ENCODE data around the gene ZNF701. TPM values are rescaled to one million over a fixed set of nuclear protein-coding genes. Genes with fewer than 3 reads are reported as not detected.

Gene ZNF701
- total RNA-seq, 1 experiment from 2014 or later, result 40.3 TPM

GRCh38 chr19:52603558-52604207, 33.6 kb downstream of the ZNF701 start (continued):
- TF ChIP-seq, protein P1, sequence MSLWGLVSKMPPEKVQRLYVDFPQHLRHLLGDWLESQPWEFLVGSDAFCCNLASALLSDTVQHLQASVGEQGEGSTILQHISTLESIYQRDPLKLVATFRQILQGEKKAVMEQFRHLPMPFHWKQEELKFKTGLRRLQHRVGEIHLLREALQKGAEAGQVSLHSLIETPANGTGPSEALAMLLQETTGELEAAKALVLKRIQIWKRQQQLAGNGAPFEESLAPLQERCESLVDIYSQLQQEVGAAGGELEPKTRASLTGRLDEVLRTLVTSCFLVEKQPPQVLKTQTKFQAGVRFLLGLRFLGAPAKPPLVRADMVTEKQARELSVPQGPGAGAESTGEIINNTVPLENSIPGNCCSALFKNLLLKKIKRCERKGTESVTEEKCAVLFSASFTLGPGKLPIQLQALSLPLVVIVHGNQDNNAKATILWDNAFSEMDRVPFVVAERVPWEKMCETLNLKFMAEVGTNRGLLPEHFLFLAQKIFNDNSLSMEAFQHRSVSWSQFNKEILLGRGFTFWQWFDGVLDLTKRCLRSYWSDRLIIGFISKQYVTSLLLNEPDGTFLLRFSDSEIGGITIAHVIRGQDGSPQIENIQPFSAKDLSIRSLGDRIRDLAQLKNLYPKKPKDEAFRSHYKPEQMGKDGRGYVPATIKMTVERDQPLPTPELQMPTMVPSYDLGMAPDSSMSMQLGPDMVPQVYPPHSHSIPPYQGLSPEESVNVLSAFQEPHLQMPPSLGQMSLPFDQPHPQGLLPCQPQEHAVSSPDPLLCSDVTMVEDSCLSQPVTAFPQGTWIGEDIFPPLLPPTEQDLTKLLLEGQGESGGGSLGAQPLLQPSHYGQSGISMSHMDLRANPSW (CRISPR knock-in tag; conservative IDR thresholded peaks at IDR 0.05; ENCODE audit: low read depth), result no peak
- no peak for TF ChIP-seq ZNF219 (CRISPR knock-in tag; IDR thresholded peaks at IDR 0.05; ENCODE audit: borderline replicate concordance)

GRCh38 chr19:52613299-52613906, 43.3 kb downstream of the ZNF701 start:
- no peak overlapping the region for H3K27ac Mint-ChIP-seq
- TF ChIP-seq FOXP4 (CRISPR knock-in tag; IDR thresholded peaks at IDR 0.05) (no peak), HMGXB4 (CRISPR knock-in tag; IDR thresholded peaks at IDR 0.05) (no peak), FOXP1 (CRISPR knock-in tag; IDR thresholded peaks at IDR 0.05; ENCODE audit: borderline replicate concordance) (no peak), NR3C1 (CRISPR knock-in tag; conservative IDR thresholded peaks at IDR 0.05; ENCODE audit: low read depth) (no peak), RORB (CRISPR knock-in tag; IDR thresholded peaks at IDR 0.05) (no peak), RELA (CRISPR knock-in tag; IDR thresholded peaks at IDR 0.05; ENCODE audit: borderline replicate concordance) (no peak), SMAD4 (CRISPR knock-in tag; IDR thresholded peaks at IDR 0.05) (no peak), FOXJ3 (CRISPR knock-in tag; IDR thresholded peaks at IDR 0.05; ENCODE audit: borderline replicate concordance) (no peak), GABPB1 (CRISPR knock-in tag; IDR thresholded peaks at IDR 0.05) (no peak), GTF2I (CRISPR knock-in tag; conservative IDR thresholded peaks at IDR 0.05) (no peak), JUN (CRISPR knock-in tag; IDR thresholded peaks at IDR 0.05) (no peak), ZNF281 (CRISPR knock-in tag; IDR thresholded peaks at IDR 0.05) (no peak)
- TF ChIP-seq, protein P2, sequence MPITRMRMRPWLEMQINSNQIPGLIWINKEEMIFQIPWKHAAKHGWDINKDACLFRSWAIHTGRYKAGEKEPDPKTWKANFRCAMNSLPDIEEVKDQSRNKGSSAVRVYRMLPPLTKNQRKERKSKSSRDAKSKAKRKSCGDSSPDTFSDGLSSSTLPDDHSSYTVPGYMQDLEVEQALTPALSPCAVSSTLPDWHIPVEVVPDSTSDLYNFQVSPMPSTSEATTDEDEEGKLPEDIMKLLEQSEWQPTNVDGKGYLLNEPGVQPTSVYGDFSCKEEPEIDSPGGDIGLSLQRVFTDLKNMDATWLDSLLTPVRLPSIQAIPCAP (CRISPR knock-in tag; IDR thresholded peaks at IDR 0.05), result no peak
- TF ChIP-seq, protein P3, sequence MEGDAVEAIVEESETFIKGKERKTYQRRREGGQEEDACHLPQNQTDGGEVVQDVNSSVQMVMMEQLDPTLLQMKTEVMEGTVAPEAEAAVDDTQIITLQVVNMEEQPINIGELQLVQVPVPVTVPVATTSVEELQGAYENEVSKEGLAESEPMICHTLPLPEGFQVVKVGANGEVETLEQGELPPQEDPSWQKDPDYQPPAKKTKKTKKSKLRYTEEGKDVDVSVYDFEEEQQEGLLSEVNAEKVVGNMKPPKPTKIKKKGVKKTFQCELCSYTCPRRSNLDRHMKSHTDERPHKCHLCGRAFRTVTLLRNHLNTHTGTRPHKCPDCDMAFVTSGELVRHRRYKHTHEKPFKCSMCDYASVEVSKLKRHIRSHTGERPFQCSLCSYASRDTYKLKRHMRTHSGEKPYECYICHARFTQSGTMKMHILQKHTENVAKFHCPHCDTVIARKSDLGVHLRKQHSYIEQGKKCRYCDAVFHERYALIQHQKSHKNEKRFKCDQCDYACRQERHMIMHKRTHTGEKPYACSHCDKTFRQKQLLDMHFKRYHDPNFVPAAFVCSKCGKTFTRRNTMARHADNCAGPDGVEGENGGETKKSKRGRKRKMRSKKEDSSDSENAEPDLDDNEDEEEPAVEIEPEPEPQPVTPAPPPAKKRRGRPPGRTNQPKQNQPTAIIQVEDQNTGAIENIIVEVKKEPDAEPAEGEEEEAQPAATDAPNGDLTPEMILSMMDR (IDR thresholded peaks at IDR 0.05), result no peak
- TF ChIP-seq, protein P4, sequence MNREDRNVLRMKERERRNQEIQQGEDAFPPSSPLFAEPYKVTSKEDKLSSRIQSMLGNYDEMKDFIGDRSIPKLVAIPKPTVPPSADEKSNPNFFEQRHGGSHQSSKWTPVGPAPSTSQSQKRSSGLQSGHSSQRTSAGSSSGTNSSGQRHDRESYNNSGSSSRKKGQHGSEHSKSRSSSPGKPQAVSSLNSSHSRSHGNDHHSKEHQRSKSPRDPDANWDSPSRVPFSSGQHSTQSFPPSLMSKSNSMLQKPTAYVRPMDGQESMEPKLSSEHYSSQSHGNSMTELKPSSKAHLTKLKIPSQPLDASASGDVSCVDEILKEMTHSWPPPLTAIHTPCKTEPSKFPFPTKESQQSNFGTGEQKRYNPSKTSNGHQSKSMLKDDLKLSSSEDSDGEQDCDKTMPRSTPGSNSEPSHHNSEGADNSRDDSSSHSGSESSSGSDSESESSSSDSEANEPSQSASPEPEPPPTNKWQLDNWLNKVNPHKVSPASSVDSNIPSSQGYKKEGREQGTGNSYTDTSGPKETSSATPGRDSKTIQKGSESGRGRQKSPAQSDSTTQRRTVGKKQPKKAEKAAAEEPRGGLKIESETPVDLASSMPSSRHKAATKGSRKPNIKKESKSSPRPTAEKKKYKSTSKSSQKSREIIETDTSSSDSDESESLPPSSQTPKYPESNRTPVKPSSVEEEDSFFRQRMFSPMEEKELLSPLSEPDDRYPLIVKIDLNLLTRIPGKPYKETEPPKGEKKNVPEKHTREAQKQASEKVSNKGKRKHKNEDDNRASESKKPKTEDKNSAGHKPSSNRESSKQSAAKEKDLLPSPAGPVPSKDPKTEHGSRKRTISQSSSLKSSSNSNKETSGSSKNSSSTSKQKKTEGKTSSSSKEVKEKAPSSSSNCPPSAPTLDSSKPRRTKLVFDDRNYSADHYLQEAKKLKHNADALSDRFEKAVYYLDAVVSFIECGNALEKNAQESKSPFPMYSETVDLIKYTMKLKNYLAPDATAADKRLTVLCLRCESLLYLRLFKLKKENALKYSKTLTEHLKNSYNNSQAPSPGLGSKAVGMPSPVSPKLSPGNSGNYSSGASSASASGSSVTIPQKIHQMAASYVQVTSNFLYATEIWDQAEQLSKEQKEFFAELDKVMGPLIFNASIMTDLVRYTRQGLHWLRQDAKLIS (CRISPR knock-in tag; IDR thresholded peaks at IDR 0.05; ENCODE audit: borderline replicate concordance), result no peak
- TF ChIP-seq, protein P5, sequence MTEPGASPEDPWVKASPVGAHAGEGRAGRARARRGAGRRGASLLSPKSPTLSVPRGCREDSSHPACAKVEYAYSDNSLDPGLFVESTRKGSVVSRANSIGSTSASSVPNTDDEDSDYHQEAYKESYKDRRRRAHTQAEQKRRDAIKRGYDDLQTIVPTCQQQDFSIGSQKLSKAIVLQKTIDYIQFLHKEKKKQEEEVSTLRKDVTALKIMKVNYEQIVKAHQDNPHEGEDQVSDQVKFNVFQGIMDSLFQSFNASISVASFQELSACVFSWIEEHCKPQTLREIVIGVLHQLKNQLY (CRISPR knock-in tag; IDR thresholded peaks at IDR 0.05), result no peak
- H3K4me1 Mint-ChIP-seq, result peaks cover 5% of the 10 kb centered on the region; the same call in 1 of the 2 replicates
- ATAC-seq, result no peak
- H3K4me3 Mint-ChIP-seq, result no peak overlapping the region
- POLR2A ChIA-PET, result no interaction called here
- no peaks in the 10 kb centered on the region for H3K27me3 Mint-ChIP-seq (ENCODE audit: low read depth)
- peaks cover 35% of the 10 kb centered on the region for H3K9me3 Mint-ChIP-seq
- H3K36me3 Mint-ChIP-seq, result peaks cover 69% of the 10 kb centered on the region
- DNase-seq (ENCODE audit: low spot score), result no peak
- CTCF ChIA-PET, result no interaction called here

Data from WTC11 (cell line).